ENCODE data around the gene BRINP2.

The BRINP2 gene

DNA sequence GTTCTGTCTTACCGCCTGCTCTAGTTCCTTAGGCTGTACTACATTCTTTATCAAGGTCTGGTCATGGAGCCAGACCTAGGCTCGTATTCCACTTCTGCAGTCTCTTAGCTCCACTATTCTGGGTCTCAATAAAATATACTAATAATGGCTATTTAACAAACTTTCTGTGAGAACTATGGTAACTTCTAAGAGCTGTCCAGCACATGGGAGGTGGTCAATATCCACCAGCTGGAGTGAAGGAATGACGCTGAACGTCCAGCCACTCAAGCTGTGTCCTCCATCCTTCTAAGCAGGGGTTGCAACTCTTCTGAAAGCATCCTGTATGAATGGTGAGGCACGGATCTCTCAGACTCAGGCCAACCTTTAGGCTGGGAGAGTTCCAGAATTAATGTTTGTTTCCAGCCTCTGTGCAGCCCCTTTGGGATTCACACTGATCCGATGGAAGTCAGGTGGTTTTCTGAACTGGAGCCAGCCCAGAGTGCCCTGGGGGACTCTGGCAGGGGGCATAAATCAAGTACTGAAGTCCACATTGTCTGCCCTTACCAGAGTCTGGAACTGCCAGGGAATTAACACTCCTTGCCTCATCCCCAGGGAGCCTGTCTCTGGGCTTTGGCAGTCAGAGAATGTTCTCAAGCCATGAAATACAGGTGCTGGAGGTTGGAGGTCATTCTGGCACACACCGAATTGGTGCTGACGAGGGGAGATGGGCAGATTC is 57.4 kb downstream of the BRINP2 start:
- FAIRE-seq: no peak

DNA sequence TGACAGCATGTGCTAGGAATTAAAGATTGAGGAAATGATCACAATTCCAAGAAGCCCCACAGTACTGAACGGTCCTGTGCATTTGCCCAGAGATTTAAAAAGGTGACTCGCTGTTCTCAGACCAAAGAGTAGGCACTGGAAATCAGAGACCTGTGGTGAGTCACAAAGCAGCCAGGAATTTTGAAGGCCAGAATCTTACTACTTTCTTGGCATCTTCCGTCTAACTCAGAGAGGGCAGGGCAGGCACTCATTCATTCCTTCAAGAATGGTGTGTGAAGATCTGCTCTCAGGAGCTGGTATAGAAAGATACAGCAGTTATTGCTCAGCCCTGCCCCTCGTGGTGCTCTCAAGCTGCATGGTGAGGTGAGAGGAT is 57.9 kb downstream of the BRINP2 start:
- FAIRE-seq: no peak

DNA sequence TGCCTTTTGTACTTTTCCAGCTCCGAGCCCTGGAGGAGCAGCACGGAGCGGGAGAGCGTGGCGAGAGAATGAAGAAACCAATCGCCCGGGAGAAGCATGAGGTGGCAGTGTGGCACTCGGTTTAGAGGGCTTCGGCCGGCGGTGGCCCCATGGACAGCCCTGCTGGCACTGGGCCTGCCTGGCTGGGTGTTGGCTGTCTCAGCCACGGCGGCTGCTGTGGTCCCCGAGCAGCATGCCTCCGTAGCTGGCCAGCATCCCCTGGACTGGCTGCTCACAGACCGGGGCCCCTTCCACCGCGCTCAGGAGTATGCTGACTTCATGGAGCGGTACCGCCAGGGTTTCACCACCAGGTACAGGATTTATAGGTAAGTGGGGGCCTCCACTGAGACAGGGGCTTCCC is 59.0 kb downstream of the BRINP2 start:
- FAIRE-seq: no peak

DNA sequence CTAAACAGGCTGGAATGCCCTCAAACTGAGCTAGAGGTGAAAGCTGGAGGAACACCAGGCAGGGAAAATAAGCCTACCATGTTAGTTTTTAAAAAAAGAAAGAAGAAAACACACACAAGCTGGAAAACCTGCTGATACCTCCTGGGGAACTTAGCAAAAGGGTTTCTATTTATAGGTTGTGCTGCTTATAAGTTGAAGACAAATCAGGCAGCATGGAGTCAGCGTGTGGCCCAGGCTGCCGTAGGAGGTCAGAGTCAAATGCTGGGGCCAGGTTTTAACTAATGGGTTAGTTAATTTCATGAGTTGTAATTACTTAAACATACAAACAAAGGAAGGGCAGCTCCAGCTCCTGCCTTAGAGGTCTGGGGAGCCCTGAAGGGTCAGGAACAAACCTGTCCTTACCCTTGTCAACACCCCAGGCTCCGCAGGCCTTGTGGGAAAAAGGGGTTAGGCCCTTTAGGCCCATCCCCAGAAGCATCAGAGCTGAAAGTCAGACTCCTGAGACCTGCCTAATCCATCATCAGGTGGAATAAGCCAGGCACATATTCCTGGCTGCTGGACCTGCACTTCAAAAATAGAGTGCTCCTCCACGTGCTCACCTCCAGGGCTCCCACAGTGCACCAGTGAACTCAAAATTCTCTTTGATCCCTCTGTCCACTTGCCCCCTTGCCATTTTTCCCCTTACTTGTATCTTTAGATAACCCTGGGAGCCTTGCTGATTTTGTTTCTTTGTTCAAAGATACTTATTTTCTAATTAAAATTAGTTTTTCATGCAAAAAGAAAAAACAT is 59.7 kb downstream of the BRINP2 start:
- no peak for FAIRE-seq

DNA sequence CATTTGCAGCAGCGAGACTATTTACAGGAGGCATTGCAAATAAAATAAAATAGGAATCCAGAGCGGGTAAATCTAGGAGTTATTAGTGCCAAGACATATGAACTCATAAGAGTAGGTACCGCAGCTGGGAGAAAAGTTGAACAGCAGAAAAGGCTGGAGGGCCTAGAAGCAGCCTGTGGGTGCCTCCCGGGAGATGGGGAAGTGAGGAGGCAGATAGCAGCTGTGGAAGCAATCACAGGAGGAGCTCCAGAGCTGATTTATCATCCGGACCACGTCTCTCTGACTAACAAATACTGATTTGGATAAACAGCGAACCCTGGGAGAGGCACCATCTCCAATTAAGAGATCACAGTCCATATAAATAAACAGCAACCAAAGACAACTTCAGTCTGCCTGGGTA is 64.6 kb downstream of the BRINP2 start:
- FAIRE-seq: no peak

DNA sequence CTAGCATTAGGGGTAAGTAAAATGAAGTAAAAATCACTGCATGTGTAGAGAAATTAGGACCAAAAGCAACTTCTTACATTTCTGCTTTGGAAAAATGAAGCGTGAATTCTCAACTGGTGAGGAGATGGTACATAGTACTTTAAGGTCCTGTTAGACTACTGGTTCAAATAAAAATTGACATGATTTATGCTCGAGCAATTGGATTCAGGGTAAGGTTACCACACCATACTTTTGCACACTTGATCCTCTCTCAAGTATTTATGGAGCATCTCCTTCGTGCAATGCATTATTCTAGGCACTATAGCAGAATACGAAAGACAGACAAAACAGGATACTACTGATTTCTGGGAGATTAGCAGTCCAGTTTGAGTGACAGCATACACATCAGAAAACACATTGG is 66.2 kb downstream of the BRINP2 start:
- no peak for FAIRE-seq

DNA sequence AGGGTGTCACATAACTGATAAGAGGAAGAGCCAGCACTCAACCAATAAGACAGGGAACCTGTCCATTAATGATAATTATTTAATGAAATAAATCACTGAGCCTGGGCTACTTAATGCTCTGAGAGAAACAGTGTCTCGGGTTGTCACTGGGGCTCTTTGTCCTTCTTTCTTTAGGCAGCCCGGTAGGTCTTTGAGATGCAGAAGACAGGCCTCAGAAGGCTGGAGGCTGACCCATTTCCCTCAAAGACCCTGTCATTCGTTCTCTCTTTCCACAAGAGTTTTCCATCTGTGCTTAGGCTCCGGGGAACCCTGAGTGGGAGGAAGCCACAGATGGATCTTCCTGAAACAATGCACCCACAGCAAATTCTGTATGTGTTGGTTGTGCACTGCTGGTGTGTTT is 68.2 kb downstream of the BRINP2 start:
- no peak for FAIRE-seq

DNA sequence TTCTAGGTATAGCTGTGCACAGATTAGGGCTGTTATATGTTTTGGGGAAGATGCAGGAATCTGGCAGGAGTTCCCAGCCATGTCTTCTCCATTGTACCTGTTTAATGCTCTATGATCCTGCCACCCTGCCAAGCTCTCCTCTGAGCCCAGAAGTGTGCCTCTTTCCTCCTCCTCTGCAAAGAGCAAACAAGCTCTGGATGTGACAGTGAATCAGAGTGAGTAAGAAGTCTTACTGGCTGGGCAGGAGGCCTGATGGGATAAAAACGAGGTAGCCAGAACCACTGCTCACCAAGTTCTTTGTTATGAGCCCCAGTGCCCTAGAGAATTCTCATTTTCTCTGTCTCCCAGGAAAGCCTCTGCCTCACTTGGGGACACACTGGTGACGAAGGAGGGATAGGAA is 69.0 kb downstream of the BRINP2 start:
- FAIRE-seq: no peak

DNA sequence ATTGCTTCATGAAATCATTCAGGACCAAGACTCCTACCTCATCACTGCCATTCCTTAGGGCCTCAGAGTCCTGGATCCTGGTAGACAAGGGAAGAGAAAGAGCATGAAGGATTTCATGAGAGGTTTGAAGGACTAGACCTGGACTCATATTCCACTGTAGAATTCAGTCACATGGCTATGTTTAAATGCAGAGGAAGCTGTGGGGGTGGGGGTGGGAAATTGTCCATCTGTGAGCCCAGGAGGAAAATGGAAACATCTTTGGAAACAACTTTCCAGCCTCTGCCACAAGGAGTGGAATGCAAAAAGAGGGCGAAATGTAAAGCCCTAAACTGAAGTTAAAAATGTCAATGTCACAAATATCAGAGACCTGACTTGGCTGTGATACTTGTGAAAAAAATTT is 73.0 kb downstream of the BRINP2 start:
- FAIRE-seq: no peak

DNA sequence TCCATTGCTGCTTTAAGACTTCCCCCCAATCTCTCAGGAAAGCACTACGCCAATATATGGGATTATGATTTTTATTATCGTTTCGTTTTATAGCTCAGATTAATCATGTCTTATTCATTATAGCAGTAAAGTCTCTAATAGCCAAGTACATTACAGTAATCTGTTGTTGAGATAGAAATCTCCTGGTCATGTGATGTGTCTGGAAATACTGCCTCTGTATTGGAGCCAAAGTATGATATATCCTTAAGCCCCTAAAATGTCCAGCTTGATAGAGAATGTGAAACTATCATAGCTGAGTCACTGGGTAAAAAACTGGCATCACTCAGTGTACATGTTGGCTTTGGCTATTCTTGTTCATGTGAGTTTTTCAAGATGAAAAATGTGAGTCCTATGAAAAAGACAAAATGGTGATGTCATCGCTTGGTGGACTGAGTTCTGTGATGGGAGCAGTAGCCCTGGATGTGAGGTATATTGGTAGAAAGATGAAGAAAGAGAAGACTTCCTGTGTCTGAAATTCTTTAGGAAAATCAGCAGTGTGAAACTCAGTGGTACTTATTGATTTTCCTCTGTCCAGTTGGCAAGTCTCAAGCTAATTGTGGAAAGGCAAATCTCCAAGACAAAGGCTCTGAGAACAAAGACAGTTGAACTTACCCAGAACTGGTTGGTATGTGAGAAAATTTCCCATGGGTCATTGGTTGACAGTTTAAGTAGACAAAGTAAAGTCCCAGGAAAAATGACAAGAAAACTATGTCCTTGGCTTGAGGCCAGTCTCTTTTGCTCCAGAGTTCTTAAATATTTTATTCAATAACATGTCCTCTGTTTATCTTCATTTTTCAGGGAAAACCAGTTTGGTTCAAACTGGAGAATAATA is 76.2 kb downstream of the BRINP2 start:
- no peak for FAIRE-seq

DNA sequence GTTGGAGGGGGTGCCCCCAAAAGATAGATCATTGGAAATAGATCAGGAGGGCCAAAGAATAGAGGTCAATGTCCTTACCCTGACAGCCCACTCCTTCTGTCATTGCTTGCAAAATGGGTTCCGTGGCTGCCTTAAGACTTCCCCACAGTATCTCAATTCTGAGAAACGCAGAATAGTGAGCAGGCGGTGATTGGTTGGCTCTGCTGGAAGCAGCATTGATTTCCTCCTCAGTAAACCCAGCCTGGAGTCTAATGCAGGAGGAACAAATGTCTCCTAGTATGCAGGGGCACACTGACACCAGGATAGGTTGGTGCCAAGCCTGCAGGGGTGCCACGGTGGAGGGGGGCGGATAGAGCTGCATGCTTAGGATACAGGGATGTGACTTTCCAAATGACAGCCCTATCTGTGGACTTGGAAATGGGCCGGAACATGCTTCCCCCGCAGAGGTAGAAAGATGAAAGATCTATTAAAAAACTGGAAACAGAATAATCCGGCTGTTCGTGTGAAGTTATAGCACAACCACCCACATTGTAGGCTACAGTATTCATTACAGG is 76.9 kb downstream of the BRINP2 start:
- no peak for FAIRE-seq

DNA sequence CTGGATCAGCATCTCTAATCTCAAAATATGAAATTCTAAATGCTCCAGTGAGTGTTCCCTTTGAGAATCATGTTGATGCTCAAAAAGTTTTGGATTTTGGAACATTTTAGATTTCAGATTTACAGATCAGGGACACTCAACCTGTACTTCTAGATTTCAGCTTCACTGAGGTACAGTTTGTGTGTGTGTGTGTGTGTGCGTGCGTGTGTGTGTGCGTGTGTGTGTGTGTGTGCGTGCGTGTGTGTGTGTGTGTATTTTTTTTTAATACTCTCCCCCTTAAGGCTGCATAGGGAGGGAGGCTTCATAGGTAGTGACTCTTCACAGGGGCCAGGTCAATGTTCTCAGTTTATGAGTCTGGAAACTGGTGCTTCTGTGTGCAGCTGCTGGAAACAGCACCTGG is 77.5 kb downstream of the BRINP2 start:
- FAIRE-seq: no peak

DNA sequence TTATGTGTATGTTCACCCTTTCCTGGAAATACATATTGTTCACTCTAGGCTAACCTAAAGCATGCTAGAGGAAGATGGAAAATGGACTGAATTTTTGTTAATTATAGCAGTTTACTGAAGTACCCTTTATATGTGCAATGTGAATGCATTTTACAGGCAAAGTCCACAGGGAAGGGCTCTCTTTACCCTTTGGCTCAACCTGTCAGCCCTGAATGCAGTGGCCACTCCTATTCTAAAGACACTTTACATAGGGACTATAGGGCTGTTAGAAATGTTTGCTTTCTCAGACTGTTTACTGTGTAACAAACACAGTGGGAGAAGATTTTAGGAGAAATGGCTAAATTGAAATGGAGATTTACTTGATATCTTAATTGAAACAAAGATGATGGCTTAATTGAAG is 78.5 kb downstream of the BRINP2 start:
- FAIRE-seq: no peak

DNA sequence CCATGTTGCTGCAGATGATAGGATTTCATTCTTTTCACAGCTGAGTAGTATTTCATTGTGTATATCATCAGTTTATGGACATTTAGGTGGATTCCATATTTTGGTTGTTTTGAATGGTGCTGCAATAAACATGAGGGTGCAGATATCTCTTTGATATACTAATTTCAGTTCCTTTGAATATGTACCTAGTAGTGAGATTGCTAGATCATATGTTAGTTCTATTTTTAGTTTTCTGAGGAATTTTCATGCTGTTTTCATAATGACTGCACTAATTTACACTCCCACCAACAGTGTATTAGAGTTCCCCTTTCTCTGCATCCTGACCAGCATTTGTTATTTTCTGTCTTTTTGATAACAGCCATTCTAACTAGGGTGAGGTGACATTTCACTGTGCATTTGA is 82.1 kb downstream of the BRINP2 start:
- FAIRE-seq: peak; percentile 41

DNA sequence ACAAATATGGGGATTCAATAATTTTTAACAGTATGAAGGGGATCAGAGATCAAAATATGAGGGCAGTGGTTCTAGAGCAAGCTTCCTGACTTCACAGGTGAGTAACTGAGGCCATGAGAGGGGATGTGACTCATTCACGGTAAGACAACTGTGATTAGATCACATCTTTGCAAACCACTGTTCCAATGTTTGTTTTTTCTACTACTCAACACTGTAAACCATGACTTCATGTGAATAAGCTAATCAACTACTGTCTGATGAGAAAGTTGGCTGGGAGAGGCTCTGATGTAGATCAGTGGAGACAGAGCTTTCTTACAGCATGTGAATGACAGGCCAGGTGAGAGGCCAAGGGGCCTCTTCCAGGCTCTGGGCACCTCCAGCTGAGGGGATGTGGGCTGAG is 84.7 kb downstream of the BRINP2 start:
- no peak for FAIRE-seq

DNA sequence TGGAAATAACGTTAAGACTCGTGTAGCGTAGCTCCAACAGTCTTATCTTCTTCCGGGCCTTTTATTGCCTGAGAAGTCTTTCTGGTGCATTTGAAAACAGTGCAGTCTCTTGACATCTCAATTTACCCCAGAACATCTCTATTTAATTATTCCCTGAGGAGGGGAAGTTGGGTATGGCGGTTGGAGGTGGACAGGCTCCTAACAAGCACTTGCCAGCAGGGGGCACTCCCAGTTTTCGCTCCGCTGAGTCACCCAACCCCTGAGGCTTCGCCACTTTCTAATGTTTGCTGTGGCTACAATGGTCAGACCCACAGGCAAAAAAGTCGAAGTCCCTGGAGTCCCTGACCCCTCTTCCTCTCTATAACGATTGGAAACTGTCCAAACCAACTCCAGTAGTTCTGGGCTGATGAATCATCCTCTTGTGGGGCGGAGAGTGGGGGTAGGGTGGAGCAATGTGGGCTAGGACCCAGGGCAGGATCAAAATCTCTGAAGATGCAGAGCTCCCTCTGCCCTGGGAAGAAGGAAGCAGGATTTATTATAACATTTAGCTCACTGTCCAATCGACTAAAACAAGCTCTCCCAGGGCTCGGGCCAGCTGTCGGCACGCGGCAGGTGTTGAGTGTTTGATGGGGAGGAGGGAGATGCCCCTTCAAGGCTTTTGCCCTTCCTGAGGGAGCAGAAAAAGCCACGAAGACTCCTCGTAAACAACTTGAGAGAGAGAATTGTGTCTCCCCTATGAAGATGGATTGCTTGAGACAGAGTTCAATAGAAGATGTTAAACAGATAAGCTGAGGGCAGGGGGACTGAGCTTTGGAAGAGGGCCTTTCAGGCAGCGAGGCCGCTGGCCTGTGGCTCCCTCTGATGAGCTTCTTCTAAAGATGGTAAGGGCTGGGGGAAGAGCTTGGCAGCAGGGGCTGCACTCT is 85.7 kb downstream of the BRINP2 start:
- no peak for FAIRE-seq

DNA sequence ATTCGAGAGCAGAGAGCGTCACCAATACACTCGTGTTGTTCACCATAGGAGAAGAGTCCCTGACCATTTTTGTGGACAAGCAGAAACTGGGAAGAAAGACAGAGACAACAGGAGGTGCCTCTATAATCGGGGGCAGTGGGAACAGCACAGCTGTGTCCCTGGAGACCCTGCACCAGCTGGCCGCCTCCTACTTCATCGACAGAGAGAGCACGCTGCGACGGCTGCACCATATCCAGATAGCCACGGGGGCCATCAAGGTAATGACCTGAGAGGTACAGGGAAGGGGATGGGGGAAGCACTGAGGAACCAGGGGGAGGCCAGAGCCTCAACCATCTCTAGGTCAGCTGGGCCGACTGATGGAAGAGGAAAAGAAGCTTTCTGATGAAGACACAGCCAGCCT is 86.4 kb downstream of the BRINP2 start:
- no peak for FAIRE-seq

DNA sequence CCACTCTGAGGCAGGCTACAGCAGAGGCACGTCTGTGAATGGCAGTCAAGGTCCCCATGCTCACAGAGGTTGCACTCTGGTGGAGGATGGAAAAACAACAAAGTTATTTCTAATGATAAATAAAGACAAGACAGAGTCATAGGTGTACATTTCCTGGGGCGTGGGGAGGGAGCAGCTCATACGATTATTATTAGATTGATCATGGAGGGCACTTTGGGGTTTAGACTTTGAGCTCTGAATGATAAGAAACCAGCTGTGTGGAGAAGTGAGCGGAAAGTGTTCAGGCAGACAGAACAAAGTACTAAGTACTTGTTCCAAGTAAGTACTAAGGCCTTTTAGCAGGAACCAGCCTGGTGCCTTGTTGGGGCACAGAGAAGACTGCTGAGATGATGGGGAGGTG is 86.8 kb downstream of the BRINP2 start:
- FAIRE-seq: no peak

DNA sequence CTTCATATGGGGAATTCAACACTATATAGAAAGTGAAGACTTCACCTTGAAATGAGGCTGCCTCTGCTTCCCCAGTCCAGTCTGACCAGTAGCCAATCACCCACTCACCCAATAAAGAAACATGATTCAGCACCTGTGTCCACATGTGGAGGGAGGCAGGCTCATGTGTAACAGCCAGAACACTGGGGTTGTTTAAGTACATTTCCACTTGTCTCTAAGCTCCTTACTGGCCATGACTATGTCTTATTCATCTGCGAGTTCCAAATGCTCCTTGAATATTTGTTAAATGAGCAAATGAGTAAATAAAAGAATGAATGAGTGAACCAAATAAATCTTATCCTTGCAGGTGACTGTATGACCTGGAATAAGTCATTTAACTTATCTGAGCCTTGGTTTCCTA is 100.1 kb downstream of the BRINP2 start:
- FAIRE-seq: no peak

DNA sequence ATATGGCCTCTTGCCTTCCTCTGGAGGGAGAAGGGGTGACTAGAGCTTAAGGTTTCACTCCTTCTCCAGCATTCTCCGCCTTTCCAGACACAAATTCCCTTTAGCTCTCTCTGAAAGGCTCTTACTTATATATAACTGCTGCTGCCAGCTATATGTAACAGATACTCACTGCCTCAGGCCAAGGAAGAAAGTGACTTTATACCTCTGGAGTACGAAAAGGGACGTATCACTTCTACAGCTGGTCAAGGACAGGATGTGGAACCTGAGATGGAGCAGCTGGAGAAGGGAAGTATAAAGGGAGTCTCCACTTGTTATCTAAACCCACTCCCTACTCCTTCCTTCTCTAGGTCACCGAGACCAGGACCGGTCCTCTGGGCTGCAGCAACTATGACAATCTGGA is 102.4 kb downstream of the BRINP2 start:
- FAIRE-seq: no peak

DNA sequence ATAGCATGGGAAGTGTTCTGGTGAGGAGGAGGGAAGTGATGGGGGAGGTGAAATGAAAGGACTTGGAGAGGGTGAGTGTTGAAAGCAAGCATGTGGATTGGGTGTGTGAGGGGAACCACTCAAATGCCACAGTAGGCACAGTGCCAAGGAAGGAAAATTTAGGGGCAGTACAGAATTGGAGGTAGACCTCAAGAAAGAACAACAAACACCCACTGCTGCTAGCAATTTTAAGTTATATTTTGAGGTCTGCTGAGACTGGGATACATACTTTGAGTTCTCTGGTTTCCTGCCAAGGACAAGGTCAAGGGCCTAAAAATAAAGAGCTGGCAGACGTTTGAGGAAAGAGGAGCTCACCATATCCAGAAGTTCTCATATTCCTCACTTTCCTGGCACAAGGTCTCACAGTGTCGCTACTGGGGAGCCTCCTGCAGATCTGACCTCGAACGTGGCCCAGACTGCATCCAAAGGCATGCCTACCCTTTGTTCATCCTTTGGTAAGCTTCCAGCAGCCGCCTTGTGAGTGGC is 104.0 kb downstream of the BRINP2 start:
- FAIRE-seq: no peak

DNA sequence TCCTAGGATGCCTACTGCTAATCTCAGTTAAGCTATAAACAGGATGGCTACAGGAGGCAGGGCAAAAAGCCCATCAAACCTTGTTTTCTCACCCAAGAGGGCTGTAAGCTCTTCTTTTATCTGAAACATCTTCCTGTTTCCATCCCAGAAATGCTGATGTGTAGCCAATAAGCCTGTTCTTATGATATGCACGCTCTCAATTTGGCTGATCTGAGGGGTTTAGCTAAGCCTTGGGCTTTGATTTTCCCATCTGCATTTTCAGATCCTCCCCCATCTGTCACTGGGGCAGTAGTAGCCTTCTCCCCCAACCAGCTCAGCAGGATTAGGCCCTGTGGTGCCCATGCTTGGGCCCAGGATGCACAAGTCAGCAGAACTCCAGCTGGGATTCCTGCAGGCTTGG is 105.0 kb downstream of the BRINP2 start:
- FAIRE-seq: no peak
